Astrocyte of the hippocampus (primary cell): ENCODE results near the gene PLEKHM1.
A peak's percentile ranks its signal among the peaks of the same experiment; 100 is the strongest.

Source experiments
- DNase-seq: peaks from one replicate; pipeline ENCODE4 v3.0.0; 2011; ENCODE audit warnings: low read depth, low spot score

PLEKHM1 gene

GRCh38 chr17:45427181-45427835, 63.2 kb downstream of the PLEKHM1 start:
- no peak for DNase-seq

GRCh38 chr17:45426561-45426960, 64.0 kb downstream of the PLEKHM1 start:
- DNase-seq, result no peak

DNA sequence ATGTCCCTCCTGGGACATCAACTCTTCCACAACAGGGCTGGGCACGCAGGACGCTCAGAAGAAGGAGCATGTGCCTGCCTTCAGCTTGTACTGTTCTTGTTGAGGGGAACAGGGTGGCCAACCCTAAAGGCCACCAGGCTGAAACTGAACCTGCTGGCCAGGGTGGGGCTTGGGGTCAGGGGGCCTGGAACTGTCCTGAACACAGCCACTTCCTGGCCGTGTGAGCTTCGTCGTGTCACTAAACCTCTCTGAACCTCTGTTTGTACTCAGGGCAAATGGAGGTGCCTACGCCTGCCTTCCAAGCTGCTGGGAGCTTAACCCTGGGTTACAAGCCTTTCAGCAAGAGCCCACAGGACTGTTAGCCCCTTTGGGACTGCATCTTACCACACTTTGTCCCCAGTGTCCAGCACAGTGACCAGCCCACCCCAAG, 64.5 kb downstream of the PLEKHM1 start:
- no peak for DNase-seq

DNA sequence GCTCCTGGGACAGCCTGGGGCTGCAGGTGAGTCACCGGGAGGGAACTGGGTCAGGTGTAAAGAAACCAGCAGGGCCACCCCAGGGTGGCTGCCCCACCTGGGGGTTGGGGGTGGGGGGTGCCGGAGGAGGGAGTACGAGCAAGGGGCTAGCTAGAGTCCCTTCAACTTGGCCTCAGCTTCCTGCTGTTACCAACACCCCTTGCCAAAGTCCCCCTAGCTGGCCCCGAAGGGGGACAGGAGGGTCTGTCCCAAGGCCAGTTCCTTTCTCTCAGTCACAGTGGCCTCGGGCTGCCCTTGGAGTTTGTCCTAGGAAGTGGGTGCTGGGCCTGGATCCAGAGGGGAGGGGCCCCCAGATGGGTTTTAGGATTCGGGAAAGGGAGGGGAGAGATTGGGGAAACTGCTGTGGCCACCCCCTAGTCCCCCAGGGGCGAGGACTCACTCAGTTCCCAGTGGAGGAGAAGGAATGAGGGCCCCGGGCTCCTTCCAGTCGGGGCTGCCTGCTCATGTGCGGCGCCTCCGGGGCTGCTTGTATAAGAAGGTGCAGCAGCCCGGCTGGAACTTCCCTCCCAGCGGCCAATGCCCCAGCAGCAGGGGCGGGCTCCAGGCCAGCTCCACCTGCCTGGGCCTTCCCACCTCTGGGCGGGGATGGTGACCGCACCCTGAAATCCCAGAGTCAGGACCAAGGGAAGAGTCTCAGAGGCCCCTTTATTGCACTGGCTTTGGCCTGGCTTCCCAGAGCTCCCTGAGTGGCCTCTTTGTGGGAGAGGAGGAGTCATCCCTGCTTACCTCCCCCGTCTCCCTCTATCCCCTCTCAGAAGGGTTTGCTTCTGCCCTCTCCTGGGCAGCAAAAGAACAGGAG, 65.2 kb downstream of the PLEKHM1 start:
- peak; percentile 77 for DNase-seq

GRCh38 chr17:45424769-45425124, 65.8 kb downstream of the PLEKHM1 start:
- no peak for DNase-seq

DNA sequence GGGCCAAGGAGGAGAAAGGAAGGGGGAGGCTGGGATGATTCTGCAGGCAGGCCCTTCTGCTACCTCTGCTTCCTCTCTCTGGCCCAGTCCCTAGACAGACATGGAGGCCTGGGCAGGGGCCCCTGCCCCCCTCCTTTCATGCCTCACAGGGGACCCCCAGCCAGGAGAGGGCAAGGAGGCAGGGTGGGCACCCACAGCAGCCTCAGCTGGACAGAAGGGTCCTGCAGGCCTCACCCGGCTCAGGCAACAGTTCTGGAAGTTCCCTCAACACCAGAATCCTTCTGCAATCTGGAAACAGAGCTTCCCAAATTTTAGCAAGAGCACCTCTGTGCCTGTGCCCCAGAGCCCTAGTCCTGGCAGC, 66.6 kb downstream of the PLEKHM1 start:
- DNase-seq, result no peak

DNA sequence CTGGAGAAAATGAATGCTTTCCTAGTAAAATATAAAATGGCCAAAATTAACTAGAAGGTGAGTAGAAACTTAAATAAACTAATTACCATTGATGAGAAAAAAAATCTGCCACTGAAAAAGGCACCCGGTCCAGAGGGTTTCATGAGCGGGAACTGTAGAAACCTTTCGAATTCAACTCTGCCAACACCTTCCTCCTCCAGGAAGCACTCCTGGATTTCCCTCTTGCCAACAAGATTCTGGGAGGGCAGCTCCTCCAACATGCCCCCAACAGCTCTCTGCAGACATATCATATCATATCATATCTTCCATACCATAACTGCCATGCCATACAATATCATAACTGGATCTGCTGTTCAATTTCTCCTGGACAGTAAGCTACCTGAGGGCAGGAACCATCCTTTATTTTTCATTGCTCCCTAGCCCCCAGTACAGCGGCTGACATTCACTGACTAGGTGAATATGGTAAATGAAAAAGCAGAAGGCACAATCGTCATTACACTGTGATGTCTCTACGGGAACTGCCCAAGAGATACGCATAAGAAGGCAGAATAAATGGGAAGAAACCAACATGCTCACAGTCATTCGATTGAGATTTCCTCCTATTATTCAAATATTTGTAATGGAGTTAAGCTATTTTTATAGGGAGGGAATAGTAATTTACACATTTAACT, 67.1 kb downstream of the PLEKHM1 start:
- DNase-seq, result no peak

DNA sequence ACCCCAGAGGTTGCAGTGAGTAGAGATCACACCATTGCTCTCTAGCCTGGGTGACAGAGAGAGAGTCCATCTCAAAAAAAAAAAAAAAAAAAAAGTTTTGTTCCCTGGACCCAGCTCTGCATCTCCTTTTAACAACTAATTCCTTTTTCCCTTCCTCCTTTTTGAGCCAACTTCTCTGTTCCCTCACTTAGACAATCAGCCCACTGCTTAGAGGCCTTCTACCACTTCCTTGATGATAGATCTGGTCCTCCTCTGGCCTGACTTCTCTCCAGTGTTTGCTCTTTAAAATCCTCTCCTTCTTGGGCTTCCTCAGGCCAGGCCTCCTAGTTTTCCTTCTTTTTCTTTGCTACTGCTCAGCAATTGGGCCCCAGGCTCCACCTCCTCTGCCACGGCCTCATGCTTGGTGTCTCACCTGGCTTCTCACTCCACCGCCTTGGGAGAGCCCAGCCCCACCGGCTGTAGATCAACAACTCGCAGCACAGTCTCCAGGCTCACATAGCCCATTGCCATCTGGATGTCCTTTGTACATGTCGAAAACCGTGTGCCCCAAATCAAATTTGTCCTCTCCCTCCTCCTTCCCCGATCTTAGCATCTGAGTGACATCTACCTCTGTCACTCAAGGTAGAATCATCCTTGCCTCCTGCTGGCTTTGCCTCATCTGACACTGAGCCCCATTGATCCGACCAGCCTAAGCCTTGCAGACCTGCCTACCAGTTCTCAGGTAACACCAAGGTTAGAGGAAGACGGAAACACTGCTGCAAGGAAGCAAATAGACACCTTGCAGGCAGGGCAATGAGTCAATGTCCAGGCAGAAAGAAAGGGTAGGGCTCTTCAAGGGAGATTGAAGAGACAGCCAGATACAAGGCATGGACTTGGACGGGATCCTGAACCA, 75.3 kb downstream of the PLEKHM1 start:
- no peak for DNase-seq

DNA sequence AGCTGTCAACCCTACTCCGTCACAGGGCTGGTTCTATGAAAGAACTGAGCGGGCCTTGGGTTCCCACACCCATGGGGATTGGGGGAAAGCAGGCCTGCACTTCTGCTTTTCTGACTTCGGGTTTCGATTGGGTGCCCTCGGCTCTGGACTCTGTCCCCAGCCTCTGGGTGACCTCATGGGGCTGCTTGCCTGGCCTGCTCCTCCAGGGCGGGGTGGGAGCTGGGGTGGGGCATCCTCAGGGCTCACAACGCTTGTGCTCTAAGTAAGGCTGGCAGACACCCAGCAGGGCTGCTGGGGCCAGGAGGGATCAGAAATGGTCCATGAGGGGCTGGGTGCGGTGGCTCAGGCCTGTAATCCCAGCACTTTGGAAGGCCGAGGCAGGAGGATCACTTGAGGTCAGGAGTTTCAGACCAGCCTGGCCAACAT, 77.0 kb downstream of the PLEKHM1 start:
- no peak for DNase-seq

GRCh38 chr17:45411348-45412105, 79.0 kb downstream of the PLEKHM1 start:
- DNase-seq, result no peak

- DNase-seq, result no peak
These were observed 80.1 kb downstream of the PLEKHM1 start for GRCh38 chr17:45410144-45411091.

- DNase-seq, result no peak
These were observed 80.9 kb downstream of the PLEKHM1 start for GRCh38 chr17:45409659-45410076.

DNA sequence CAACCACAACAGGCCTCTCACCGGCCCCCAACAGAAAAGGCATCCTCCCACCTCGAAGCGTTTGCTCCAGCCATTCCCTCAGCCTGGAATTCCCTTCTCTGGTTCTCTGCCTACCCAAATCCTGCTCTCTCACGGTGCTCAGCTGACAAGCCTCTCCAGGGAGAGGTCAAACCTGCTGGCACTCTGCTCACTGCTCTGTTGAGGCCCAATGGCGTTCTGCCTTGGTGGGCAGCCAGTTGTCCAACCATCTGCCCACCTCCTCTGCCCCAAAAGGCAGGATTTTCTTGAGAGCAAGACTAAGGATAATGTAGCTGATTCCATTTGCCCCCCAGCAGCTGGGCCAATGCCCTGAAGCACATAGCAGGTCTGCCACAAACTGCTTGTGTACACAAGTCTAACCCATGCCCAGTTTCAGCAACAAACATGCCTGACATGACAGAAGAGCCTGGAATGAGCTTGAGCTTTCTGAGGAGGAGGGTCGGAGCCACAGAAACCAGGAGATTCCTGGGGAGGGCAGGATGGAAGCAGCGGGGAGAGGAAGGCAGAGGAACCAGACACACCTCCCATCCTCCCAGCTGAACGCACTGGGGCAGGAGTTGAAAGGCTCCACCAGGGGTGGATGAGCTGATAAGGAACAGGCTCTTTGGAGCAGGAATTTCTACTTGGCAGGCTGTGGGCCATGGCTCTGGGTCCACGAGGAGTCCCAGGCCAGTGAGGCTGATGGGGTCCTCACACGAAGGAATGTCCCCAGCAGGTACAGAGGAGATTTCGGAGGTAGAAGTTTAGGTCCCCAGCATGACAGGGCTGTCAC, 81.7 kb downstream of the PLEKHM1 start:
- DNase-seq, result peak; percentile 51

DNA sequence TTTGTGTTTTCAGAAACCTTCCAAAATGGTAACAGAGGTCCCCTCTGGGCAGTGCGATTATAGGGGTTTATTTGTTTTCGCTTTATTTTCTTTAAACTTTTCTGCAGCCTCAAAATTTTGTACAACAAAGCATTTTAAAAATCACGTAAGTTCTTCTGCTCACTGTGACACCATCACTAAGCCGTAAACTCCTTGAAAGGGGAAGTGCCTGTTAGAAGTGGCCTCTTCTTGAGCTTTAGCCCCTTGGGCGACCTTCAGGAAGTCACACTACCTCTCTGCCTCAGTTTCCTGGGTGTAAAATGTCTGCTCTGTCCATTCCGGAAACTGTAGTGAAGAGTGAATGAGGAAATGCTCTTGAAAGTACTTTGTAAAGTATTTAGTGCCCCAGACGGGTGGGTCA, 84.4 kb downstream of the PLEKHM1 start:
- no peak for DNase-seq

GRCh38 chr17:45405250-45406086, 85.1 kb downstream of the PLEKHM1 start:
- DNase-seq, result peak; percentile 49

GRCh38 chr17:45404870-45405249, 85.7 kb downstream of the PLEKHM1 start:
- no peak for DNase-seq

DNA sequence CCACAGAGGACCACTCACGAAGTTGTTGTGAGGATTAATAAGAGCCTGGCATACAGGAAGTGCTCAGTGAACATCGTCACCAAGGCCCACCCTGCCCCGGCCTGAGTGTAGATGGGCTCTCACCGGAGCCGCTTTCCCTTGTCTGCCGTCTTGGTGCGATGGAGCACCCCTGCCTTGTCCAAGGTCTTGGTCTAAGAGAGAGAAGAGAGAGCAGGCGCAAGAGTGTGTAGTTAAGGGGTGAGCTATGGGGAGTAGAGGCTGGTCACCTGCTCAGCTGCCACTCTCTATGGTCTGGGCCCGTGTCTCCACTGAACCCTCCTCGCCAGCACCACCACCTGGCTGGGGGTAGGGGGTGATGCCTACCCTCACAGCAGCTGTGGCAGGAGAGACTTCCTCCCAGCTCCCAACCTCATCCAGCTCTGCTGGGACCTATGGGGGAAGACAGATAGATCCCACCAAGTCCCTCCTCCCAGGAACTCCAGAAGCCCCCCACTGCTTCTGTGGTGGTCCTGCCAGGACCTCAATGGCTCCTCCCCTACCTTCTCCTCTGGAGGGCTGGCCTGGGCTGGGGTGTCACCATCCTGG, 86.5 kb downstream of the PLEKHM1 start:
- no peak for DNase-seq

GRCh38 chr17:45402916-45403315, 87.6 kb downstream of the PLEKHM1 start:
- no peak for DNase-seq
